Fibroblast of lung (primary cell): ENCODE measurements around the gene KCNJ14. TPM values are rescaled to one million over a fixed set of nuclear protein-coding genes. Genes with fewer than 3 reads are reported as not detected.

Experiments used
- DNase-seq, 2 donors: peaks; one replicate each; pipeline versions ENCODE4 v3.0.0 to v3.0.0-alpha.2; 2010; ENCODE audit warnings: low read depth in 2 of 2
- H2AFZ ChIP-seq: 2 replicates; pipeline ENCODE4 v1.5.1; 2012; ENCODE audit warnings: low read length, control low read depth, inconsistent platforms
- H3K27ac ChIP-seq: 2 replicates; pipeline ENCODE4 v1.5.1; 2011; ENCODE audit warnings: low read length, control low read depth; ENCODE audit not compliant: insufficient read depth
- H3K27me3 ChIP-seq: 2 replicates; pipeline ENCODE4 v1.5.1; 2011; ENCODE audit warnings: mild to moderate bottlenecking, low read length; ENCODE audit not compliant: control insufficient read depth, insufficient read depth
- H3K36me3 ChIP-seq: 2 replicates; pipeline ENCODE4 v1.5.1; 2011; ENCODE audit warnings: low read length; ENCODE audit not compliant: control insufficient read depth, insufficient read depth
- H3K4me1 ChIP-seq: 2 replicates; pipeline ENCODE4 v1.5.1; 2011; ENCODE audit warnings: low read length; ENCODE audit not compliant: control insufficient read depth, insufficient read depth; ENCODE audit errors: extremely low read depth
- H3K4me2 ChIP-seq: 2 replicates; pipeline ENCODE4 v1.5.1; 2011; ENCODE audit warnings: low read length, control low read depth; ENCODE audit not compliant: insufficient read depth; ENCODE audit errors: extremely low read depth
- H3K4me3 ChIP-seq, 4 experiments: fragments of 200-600 bp in 1 of 4; sonication (generic) in 1 of 4; replicated peaks in 1 of 4; 2 replicates each; pipeline ENCODE4 v1.5.1; 2011 to 2016; ENCODE audit warnings: low read length in 4 of 4, low read depth in 3 of 4, mild to moderate bottlenecking in 3 of 4, control low read depth in 2 of 4, inconsistent platforms in 1 of 4, mixed read lengths in 1 of 4; ENCODE audit not compliant: insufficient read depth in 1 of 4; ENCODE audit errors: control extremely low read depth in 1 of 4
- H3K79me2 ChIP-seq: 2 replicates; pipeline ENCODE4 v1.5.1; 2012; ENCODE audit warnings: mild to moderate bottlenecking, low read length, inconsistent platforms; ENCODE audit not compliant: control insufficient read depth, insufficient read depth
- H3K9ac ChIP-seq: 2 replicates; pipeline ENCODE4 v1.5.1; 2011; ENCODE audit warnings: mild to moderate bottlenecking, low read length, control low read depth; ENCODE audit not compliant: insufficient read depth
- H3K9me3 ChIP-seq: 2 replicates; pipeline ENCODE4 v1.5.1; 2012; ENCODE audit warnings: low read depth, low read length; ENCODE audit not compliant: control insufficient read depth, insufficient read depth
- H4K20me1 ChIP-seq: 2 replicates; pipeline ENCODE4 v1.5.1; 2011; ENCODE audit warnings: low read length; ENCODE audit not compliant: control insufficient read depth, insufficient read depth; ENCODE audit errors: extremely low read depth
- EZH2 ChIP-seq: IDR thresholded peaks from 2 replicates; pipeline ENCODE4 v1.5.1; 2012; ENCODE audit warnings: low read length, control low read depth, mild to moderate bottlenecking; ENCODE audit errors: missing control alignments
- polyA plus RNA-seq, 2 donors: library from polyadenylated mRNA; depleted of rRNA in 1 of 2; stranded (reverse) in 1 of 2; unstranded in 1 of 2; fragments of >200 nt; gene quantifications; 2 replicates each; pipeline ENCODE4 v1.2.1, GENCODE V29; 2011 to 2012; ENCODE audit warnings: missing spikeins in 1 of 2
- total RNA-seq: library from RNA; depleted of rRNA; stranded (reverse); fragments of >200 nt; gene quantifications from 2 replicates; pipeline ENCODE4 v1.2.1, GENCODE V29; 2014
- TF ChIP-seq, protein P1 (sequence below), 2 donors: IDR thresholded peaks in 1 of 2; conservative IDR thresholded peaks in 1 of 2; 1 replicate in 1 of 2; 2 replicates in 1 of 2; pipeline ENCODE4 v1.5.1; 2011 to 2012; ENCODE audit warnings: low read length in 2 of 2, control low read depth in 1 of 2, inconsistent platforms in 1 of 2, low read depth in 1 of 2, mild to moderate bottlenecking in 1 of 2

Gene KCNJ14
- total and polyA plus RNA-seq, 2 donors (not counting 1 experiment from before 2014, with no cell fraction given): 0.15 to 0.50 TPM

- no peak overlapping the region for H3K27ac ChIP-seq
- DNase-seq: no peak
- H3K79me2 ChIP-seq: no peaks in the 10 kb centered on the region
- H2AFZ ChIP-seq: no peak overlapping the region
- no peak overlapping the region for H3K9ac ChIP-seq
- no peak overlapping the region for H3K4me2 ChIP-seq
- peaks cover 22% of the 10 kb centered on the region for H3K36me3 ChIP-seq
- H3K4me1 ChIP-seq: peaks cover 20% of the 10 kb centered on the region
- H3K4me3 ChIP-seq: no peak overlapping the region
- no peaks in the 10 kb centered on the region for H3K9me3 ChIP-seq
- H3K27me3 ChIP-seq: no peaks in the 10 kb centered on the region
- TF ChIP-seq, protein P1, sequence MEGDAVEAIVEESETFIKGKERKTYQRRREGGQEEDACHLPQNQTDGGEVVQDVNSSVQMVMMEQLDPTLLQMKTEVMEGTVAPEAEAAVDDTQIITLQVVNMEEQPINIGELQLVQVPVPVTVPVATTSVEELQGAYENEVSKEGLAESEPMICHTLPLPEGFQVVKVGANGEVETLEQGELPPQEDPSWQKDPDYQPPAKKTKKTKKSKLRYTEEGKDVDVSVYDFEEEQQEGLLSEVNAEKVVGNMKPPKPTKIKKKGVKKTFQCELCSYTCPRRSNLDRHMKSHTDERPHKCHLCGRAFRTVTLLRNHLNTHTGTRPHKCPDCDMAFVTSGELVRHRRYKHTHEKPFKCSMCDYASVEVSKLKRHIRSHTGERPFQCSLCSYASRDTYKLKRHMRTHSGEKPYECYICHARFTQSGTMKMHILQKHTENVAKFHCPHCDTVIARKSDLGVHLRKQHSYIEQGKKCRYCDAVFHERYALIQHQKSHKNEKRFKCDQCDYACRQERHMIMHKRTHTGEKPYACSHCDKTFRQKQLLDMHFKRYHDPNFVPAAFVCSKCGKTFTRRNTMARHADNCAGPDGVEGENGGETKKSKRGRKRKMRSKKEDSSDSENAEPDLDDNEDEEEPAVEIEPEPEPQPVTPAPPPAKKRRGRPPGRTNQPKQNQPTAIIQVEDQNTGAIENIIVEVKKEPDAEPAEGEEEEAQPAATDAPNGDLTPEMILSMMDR (conservative IDR thresholded peaks at IDR 0.05 in 1 of 2, IDR thresholded peaks at IDR 0.05 in 1 of 2; ENCODE audit: low read depth in 1 of 2, low read length in 2 of 2): no peak
- no peak for TF ChIP-seq EZH2
- H4K20me1 ChIP-seq: no peaks in the 10 kb centered on the region
Observed at GRCh38 chr19:48477067-48477685, 21.8 kb downstream of the KCNJ14 start.

- TF ChIP-seq, protein P1 (conservative IDR thresholded peaks at IDR 0.05 in 1 of 2, IDR thresholded peaks at IDR 0.05 in 1 of 2; ENCODE audit: low read depth in 1 of 2, low read length in 2 of 2): no peak
- TF ChIP-seq EZH2: no peak
- no peaks in the 10 kb centered on the region for H3K27me3 ChIP-seq
- H3K9ac ChIP-seq: no peak overlapping the region
- no peak overlapping the region for H3K4me3 ChIP-seq
- no peaks in the 10 kb centered on the region for H4K20me1 ChIP-seq
- H3K4me2 ChIP-seq: no peak overlapping the region
- H3K36me3 ChIP-seq: peaks cover 18% of the 10 kb centered on the region
- no peak overlapping the region for H2AFZ ChIP-seq
- H3K9me3 ChIP-seq: no peaks in the 10 kb centered on the region
- no peak overlapping the region for H3K27ac ChIP-seq
- peaks cover 24% of the 10 kb centered on the region for H3K4me1 ChIP-seq
- no peak for DNase-seq
- no peaks in the 10 kb centered on the region for H3K79me2 ChIP-seq
Observed at GRCh38 chr19:48477698-48478338, 22.4 kb downstream of the KCNJ14 start.

GRCh38 chr19:48478339-48479256 lies 23.2 kb downstream of the KCNJ14 start:
- H3K79me2 ChIP-seq: no peaks in the 10 kb centered on the region
- TF ChIP-seq EZH2: no peak
- TF ChIP-seq, protein P1 (conservative IDR thresholded peaks at IDR 0.05 in 1 of 2, IDR thresholded peaks at IDR 0.05 in 1 of 2; ENCODE audit: low read depth in 1 of 2, low read length in 2 of 2): no peak
- H3K27ac ChIP-seq: no peak overlapping the region
- no peak overlapping the region for H2AFZ ChIP-seq
- no peak overlapping the region for H3K4me3 ChIP-seq
- H3K36me3 ChIP-seq: peaks cover 14% of the 10 kb centered on the region
- no peak overlapping the region for H3K9ac ChIP-seq
- no peaks in the 10 kb centered on the region for H3K9me3 ChIP-seq
- H4K20me1 ChIP-seq: no peaks in the 10 kb centered on the region
- DNase-seq: no peak
- peaks cover 24% of the 10 kb centered on the region for H3K4me1 ChIP-seq
- H3K27me3 ChIP-seq: no peaks in the 10 kb centered on the region
- no peak overlapping the region for H3K4me2 ChIP-seq
